ENCODE measurements around the gene IKZF4. TPM values are rescaled to one million over a fixed set of nuclear protein-coding genes. Genes with fewer than 3 reads are reported as not detected.

Gene IKZF4
- total and polyA plus RNA-seq, 3 donors from 2014 or later, result 10.7 to 17.7 (median 13.9) TPM

GRCh38 chr12:56013482-56013881 is 7.4 kb upstream of the IKZF4 start:
- Histone ChIP-seq H3K4me1 (no peaks in the 10 kb centered on the region), H3K9me3 (no peaks in the 10 kb centered on the region), H3K27me3 (no peaks in the 10 kb centered on the region), H3K27ac (no peak overlapping the region), H3K36me3 (ENCODE audit: low read depth, missing control alignments) (no peaks in the 10 kb centered on the region), H3K4me3 (no peak overlapping the region)
- TF ChIP-seq POLR2A (IDR thresholded peaks at IDR 0.05) (no peak), CTCF (IDR thresholded peaks at IDR 0.05) (no peak)
- WGBS, 2 donors, result 84 to 87% methylated on average over 5 of the region's 5 CpGs
- no peak for DNase-seq
- intact Hi-C loops (cut with DNase I; ENCODE audit: low total_unique reads), result no loop called here

GRCh38 chr12:56014205-56014604 is 6.6 kb upstream of the IKZF4 start:
- no peak for TF ChIP-seq CTCF (IDR thresholded peaks at IDR 0.05)
- TF ChIP-seq POLR2A (IDR thresholded peaks at IDR 0.05), result no peak

GRCh38 chr12:56017181-56017580 is 3.7 kb upstream of the IKZF4 start:
- TF ChIP-seq POLR2A (IDR thresholded peaks at IDR 0.05), result no peak
- TF ChIP-seq CTCF (IDR thresholded peaks at IDR 0.05), result no peak
- DNase-seq, result no peak
- Histone ChIP-seq H3K27ac (no peak overlapping the region), H3K4me3 (no peak overlapping the region), H3K4me1 (peaks cover 23% of the 10 kb centered on the region), H3K27me3 (no peaks in the 10 kb centered on the region), H3K36me3 (ENCODE audit: low read depth, missing control alignments) (no peaks in the 10 kb centered on the region), H3K9me3 (no peaks in the 10 kb centered on the region)
- 74 to 90% methylated on average over 4 of the region's 4 CpGs for WGBS, 2 donors
- intact Hi-C loops (cut with DNase I; ENCODE audit: low total_unique reads), result no loop called here

More at GRCh38 chr12:56014205-56014604, 6.6 kb upstream of the IKZF4 start:
- no peaks in the 10 kb centered on the region for H3K27me3 ChIP-seq
- no peak for DNase-seq
- H3K4me1 ChIP-seq, result no peaks in the 10 kb centered on the region
- intact Hi-C loops (cut with DNase I; ENCODE audit: low total_unique reads), result no loop called here
- no peak overlapping the region for H3K27ac ChIP-seq
- H3K4me3 ChIP-seq, result no peak overlapping the region
- H3K36me3 ChIP-seq (ENCODE audit: low read depth, missing control alignments), result no peaks in the 10 kb centered on the region
- 63% methylated on average over 2 of the region's 2 CpGs for WGBS, 2 donors
- no peaks in the 10 kb centered on the region for H3K9me3 ChIP-seq

GRCh38 chr12:56018356-56018755 is 2.5 kb upstream of the IKZF4 start:
- Histone ChIP-seq H3K36me3 (ENCODE audit: low read depth, missing control alignments) (no peaks in the 10 kb centered on the region), H3K27ac (no peak overlapping the region), H3K27me3 (no peaks in the 10 kb centered on the region), H3K9me3 (no peaks in the 10 kb centered on the region), H3K4me1 (peaks cover 24% of the 10 kb centered on the region), H3K4me3 (no peak overlapping the region)
- no peak for TF ChIP-seq POLR2A (IDR thresholded peaks at IDR 0.05)
- no peak for TF ChIP-seq CTCF (IDR thresholded peaks at IDR 0.05)
- intact Hi-C loops (cut with DNase I; ENCODE audit: low total_unique reads), result no loop called here
- no peak for DNase-seq
- 100% methylated on average over 1 of the region's 1 CpG for WGBS, 2 donors

- Histone ChIP-seq H3K4me3 (no peak overlapping the region), H3K36me3 (ENCODE audit: low read depth, missing control alignments) (no peaks in the 10 kb centered on the region), H3K27ac (peak overlapping the region; percentile 48 to 80), H3K27me3 (no peaks in the 10 kb centered on the region), H3K4me1 (peaks cover 24% of the 10 kb centered on the region), H3K9me3 (no peaks in the 10 kb centered on the region)
- no peak for TF ChIP-seq CTCF (IDR thresholded peaks at IDR 0.05)
- TF ChIP-seq POLR2A (IDR thresholded peaks at IDR 0.05), result no peak
- intact Hi-C loops (cut with DNase I; ENCODE audit: low total_unique reads), result no loop called here
- no peak for DNase-seq
- 33 to 55% methylated on average over 2 of the region's 2 CpGs for WGBS, 2 donors
Observed at GRCh38 chr12:56021889-56022497, 1.1 kb downstream of the IKZF4 start.
